GM13976 (cell line): ENCODE measurements around the gene MRRF.

Source experiments
- DNase-seq: peaks from one replicate; pipeline ENCODE4 v3.0.0; 2012; ENCODE audit warnings: low spot score
- CTCF ChIP-seq: IDR thresholded peaks from 2 replicates; pipeline ENCODE4 v1.5.1; 2012; ENCODE audit warnings: borderline replicate concordance, mild to moderate bottlenecking; ENCODE audit not compliant: insufficient read depth; ENCODE audit errors: extremely low read depth, missing control alignments, control extremely low read depth
- in situ Hi-C: fragments of 300-500 bp; cut with MboI; formaldehyde crosslinking; loops from one replicate; pipeline ENCODE4 v1.12.0; 2022; ENCODE audit warnings: low sequenced_read_pairs, mixed read lengths, inconsistent platforms; ENCODE audit not compliant: unreplicated experiment

Gene MRRF

GRCh38 chr9:122380293-122380692 is 115.6 kb downstream of the MRRF start:
- no peak for DNase-seq
- no peak for TF ChIP-seq CTCF
- in situ Hi-C loops, result no loop called here
